Activated T-cell treated with anti-CD3 and anti-CD28 coated beads, Interleukin-2, amount 50 U/mL, for 1 hour (primary cell): ENCODE data around the gene NME9.

Source experiments
- DNase-seq: peaks from one replicate; pipeline ENCODE4 v3.0.0-alpha.2; 2020

NME9 gene

DNA sequence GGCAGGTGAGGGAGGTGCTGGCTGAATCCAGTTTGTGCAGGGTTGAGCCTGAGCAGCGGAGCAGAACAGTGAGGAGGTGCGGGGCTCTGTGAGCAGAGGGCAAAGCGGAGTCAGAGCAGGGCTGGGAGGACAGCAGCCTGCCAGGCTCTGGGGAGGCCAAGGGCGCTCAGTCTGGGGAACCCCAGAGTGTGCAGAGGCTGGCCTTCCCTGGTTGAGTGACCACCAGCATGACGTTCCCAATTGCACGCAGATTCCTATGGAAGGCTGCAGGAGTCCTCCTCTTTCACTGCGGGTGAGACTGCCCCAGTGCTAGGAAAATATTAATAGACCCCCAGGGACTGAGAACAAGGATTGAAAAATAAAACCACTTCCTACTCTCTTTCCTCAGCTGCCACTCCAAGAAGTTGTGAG, 31.9 kb upstream of the NME9 start:
- DNase-seq = no peak

DNA sequence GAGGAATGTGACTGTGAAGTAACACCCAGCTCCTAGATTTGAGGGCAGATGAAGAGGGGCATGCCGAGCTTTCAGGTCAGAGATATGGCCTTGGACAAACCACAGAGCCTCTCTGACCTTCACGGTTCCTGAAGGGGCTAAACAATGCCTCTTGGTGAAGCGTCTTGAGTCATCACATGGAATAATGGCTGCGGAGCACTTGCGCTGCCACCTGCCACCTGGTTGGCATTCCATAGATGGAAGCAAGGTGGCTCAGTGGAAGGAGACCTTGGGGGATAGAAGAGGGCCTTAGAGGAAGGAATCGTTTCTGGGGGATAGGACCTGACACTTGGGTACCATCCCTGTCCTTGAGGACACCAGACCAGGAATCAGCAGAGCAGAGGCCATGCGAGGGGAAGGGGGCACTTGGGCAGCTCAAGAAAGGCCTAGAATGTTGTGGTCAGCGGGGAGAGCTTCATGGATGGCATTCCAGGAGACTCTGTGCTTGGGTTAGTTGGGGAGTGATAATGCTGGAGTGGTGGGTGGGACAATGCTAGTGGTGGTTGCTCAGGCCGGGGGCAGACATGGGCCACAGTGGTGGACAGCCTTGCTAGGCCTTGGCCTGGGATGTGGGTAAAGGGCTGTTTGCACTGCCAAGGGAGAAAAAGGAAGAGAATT, 31.3 kb upstream of the NME9 start:
- no peak for DNase-seq

DNA sequence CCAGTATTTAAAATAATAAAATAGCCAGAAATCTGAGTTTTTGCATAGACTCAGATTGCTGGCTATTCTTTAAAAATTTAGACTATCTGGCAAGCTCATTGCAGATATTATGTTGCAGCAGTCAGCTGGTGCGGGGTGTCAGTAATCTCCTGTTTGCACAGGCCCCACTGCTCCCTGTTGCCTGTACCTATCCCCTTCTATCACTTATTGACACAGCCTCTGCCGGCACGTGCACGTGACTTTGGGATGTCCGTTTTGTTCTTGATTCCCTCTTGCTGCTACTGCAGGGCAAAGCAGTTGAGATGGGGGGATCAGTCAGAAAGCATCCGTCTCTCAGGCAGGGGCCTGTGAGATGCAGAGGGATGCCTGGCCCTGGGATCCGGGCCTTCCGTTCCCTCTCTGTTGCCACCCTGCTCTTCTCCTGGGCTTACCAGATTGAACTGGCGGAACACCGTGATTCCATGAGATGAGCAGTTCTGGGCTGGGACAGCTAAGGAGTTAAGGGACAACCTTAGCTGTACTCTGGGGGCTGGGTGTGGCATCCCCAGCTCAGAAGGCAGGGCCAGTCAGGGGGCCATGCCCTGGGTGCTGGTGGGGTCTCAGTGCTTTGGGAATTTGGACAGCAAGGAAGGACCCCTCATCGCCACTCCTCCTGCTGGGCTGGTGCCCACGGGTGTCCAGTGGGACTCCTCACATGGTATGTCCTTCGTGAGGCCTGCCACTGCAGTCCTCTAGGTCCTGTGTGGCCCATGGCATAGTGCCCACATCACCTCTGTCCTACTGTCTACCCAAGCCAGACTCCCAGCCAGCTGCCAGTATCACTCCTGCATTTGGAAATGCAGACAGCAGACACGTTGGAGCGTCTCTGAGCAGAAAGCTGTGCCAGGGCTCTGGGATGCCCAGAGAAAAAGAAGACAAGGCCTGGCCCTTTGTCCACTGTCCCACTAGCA, 30.5 kb upstream of the NME9 start:
- no peak for DNase-seq

DNA sequence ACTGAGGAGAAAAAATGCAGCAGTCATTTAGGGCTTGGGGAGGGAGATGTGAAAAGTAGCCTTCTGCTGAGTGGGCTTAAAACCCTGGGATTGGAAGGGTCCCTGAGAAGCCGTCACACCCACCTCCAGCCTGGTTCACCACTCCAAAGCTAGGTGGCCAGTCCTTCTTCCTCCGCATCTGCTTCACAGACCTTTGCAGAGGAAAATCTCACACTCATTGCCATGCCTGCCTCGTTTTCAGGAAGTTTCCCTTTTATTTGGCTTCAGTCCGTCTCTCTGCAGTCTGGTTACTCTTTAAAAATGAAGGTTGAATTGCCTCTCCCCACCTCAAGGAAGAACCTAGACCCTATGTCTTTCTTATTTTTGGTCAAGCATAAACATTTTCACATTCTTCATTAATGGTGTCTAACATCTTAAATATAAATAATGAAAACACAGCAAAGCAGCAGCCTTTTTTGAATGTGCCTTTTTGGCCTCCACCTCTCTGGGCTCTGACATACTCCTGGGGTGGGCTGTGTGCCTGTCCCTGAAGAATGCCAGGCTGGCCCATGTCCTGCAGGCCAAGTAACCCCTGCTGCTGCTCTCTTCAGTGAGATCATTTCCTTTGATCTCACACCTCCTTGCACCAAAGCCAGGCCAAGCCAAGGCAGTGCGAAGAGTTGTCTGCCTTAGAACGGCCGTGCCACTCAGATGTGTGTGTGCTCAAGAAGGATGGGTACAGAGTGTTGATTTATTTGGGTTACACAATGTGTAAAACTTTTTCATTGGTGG, 29.7 kb upstream of the NME9 start:
- DNase-seq = no peak

DNA sequence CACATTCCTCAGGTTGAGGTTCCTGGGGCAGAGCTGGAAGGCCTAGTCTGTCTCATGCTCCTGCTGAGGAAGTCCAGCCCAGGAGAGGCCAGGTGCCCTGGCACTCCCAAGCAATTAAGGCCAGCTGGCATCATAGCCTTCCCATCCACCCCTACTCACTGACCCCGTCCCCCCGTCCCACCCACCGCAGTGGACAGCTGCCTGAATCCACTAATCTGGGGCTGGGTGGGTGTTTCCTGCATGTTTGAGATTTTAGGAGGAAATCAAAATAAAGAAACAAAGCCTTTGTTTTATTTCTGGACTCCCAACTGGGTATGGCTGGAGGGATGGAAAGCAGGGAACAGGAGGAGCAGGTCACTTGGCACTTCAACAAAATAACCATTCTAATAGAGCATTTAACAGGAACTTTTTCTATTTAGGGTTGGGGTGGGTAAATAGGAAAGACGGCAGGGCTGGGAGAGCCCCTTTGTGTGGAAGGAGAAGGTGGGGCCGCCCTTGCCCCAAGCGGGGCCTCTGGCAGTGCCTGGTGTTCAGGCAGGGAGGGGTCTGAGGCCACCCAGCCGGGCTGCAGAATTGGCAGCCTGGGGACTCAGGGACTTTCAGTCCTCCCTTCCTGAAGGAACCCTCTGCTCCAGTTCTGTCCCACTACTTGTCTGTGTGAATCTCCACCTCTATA, 27.2 kb upstream of the NME9 start:
- DNase-seq = no peak

DNA sequence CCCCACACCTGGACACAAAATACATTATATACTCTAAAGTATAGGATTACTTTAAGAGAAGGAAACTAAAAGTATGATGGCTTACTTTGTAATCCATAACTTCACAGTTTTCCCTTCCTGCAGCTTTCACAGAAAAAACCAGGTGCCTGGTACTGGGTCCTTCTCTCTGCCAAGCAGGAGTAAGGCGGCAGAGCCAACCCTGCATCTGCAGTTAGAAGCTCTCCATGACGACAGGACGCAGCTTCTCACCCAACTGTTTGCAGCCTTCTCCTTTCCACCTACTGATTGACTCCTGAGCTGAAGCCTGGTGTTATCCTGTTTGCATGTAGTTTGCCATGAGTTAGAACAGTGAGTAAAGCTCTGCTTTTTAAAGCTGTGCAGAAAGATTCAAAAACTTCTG, 25.4 kb upstream of the NME9 start:
- DNase-seq = no peak

DNA sequence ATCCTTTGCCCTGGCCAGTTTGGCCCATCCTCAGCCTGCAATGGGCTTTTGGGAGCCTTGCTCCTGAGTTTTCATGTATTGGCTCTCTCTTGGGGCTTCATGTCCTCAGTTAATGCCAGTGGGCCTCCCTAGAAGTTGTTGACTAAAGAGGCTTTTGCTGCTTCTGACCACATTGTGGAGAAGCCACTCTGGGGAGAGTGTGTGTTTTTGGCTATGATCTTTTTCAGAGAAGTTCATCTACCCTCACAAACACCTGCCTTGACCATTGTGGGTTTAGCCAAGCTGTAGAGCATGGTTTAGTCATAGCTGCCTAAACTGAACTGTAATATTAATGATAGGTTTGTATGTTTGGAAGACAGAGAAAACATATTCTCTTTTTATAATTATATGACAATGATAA, 24.7 kb upstream of the NME9 start:
- no peak for DNase-seq

DNA sequence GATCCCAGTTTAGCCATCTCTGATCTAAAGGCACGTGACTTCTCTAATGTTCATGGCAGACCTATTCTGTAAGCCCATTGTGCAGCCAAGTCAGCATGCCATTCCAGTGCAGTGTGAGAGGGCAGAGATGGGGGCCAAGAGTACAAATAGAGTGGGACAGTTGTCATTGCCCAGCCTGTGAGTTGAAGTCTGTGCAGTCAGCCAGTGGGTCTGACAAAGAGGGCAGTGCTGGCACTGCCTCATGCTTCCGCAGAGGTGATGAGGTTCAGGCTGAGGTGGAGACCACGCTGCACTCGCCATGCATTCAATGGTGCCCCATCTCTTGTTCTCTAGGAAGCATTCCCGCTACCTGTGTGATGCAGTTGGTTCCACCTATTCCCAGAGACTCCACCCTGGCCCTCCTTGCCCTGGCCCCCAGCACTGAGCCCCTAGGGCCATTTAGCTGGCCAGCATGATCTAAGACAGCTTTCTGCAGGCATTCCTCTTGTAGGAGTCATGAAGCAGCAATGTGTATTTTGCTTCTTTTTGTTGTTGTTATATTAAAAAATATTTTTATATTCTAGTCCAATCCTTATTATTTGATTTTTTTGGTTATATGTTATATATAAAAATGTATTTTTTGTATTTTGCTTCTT, 22.4 kb upstream of the NME9 start:
- no peak for DNase-seq

DNA sequence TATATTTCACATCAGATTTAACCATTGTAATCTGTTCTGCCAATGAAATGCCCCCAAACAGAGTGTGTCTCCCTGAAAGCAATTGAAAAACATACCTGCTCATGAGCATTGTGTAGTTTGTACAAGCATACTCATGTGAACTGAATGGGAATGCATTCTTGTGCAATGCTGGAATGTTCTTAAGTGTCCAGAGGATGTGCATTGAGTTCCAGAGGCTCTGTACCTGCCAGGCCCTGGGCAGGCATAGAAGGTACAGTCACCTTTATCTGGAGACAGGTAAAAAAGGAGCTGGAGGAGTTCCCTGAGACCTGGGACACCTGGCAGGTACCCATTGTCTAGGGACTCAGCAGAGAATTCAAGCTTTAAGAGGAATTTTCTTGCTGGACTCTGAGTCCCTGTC, 21.5 kb upstream of the NME9 start:
- no peak for DNase-seq

DNA sequence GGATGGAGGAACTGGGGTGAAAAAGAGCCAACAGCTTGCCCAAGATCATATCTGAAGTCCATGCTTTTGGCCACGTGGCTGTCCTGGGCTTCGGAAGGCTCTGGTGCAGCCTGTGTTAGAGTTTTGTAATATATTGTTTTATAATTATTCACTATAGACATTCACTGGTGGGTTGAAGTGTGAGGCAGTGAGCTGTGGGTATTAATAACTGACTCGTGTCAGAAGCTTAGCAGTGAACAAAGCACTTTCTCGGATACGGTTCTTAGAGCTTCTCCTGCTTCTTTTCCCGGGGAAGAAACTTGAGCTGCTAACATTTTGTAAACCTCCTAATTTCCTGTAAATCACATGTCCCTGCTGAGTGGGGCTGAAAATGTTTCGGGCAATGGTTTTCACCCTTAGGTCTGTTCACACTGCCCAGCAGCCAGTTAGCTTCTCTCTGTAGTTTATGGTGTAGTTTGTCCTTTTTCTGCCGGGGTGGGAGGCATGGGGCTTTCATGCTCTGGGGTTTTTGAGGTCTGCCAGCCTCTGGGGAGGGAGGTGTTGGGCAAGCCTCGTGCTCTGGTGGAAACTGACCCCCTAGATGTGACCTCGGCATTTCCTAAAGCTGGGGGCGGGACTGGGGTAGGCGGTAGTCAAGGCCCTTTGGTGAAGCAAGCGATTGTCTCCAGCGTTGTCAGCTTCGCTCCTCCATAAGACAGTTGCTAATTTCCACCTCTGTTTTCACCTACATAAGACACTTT, 20.4 kb upstream of the NME9 start:
- no peak for DNase-seq

DNA sequence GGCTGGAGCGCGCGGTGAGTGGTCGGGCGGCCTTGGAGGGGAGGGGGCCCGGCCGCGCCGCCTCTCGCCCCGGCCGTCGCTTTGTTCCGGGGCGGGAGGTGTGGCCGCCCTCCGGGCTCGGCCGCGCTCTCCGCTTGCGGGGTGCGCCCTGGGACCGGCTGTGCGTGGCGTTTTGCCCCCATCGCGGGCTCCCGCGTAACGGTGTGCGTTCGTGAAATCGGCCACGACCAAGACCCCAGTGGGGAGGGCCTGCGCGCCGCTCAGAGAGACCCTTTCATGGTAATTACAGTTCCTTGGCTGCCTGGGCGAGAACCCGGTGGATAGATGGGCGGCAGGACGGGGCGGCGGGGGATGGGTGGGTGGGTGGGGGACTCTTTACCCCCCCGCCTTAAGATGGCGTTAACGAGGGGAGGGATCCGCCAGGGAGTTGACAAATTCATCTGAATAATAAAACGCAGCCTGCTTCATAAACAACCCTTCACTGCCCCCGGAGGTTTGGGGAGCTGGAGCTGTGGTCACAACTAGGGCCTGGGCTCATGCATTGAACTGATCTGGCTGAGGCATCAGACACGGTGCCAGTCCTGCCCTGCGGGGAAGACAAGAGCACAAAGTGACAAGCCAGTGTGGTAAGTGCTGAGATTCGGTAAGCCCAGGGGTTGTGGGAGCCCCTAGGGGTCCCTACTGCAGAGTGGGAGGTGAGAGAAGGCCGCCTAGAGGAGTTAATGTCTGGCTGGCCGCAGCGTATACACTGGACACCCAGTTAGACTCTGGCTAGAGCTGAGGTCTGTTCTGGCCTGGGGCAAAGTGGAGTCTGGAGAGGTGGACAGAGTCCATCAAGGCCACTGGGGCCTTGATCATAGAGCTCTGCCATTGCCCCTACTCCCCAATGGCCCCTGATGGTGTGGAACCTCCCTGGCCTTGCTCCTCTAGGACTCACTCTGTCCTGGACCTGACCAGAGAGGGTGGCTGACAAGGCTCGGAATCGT, 19.4 kb upstream of the NME9 start:
- DNase-seq = no peak

DNA sequence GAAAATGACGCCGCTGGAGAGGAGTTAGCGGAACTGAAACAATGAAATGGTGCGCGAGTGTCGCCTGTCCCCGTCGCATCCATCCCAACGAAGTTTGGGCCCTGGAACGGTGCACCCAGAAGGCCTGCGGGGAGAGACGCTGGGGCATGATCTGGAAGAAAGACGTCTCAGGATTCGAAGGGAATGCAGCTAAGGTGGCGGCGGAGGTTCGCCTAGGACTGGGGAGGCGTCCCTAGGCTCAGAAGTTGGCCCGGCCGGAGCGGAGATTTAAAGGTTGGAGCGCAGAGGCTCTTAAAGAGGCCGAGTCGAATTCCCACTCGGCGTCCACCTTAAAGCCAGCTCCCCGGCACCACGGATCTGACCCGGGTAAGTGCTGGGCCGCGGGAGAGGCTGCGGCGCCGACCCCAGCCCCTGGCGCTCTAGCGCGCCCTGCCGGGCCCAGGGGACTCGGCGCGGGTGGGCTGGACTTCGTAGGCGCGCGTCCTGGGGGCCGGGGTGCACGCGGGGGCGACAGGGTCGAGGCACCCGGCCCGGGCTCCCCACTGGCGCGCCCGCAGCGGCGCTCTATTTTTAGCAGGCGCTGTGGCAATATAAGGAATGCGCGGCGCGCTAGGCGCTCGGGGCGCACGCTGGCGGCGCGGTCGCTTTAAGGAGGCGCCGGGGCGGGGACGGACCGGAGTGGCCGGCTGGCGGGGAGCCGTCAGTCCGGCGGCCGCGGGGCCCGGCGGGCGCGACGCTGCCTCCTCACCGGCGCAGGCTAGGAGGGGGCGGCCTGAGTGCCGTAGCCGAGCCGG, 18.5 kb upstream of the NME9 start, which contains the start of gene MRAS:
Gene MRAS (plus strand): TSS at position 620 of the 794 bp plus-strand sequence. CDS start 24,305 bp downstream, outside the sequence.
- peak; percentile 45 for DNase-seq

DNA sequence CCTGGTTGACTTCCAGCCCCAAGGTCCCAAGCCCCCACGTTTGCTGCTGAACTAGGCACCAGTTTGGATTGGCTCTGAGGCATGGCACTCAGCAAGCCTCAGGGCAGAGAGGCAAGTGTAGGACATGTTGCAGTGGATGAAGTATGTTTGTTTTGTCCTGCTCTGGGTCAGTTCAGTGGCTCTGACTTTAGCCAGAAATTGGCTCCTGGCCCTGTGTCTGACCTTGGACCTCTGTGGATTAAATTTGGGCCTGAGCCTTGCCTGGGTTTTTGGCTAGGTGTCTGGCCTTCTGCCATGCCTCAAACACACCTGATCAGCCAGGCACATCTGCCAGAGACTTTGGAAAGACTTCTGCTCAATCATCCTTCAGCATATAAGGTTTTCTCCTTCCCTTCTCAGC, 15.1 kb upstream of the NME9 start:
- DNase-seq = no peak

DNA sequence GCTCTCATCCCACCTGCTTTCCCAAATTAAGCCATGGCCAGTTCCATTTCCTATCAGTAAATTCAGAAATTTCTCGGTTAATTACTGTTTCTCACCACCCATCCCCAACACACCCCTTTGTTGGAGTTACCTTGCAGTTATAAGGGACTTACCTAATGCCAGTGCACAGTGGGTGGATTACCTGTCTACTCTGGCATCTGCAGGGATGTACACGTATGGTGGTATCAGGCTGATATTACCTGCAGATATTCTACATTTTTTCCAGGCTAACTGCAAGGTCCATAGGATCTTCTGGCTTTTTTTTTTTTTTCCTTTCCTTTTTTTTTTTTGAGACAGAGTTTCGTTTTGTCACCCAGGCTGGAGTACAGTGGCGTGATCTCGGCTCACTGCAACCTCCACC, 10.9 kb upstream of the NME9 start:
- DNase-seq = no peak

DNA sequence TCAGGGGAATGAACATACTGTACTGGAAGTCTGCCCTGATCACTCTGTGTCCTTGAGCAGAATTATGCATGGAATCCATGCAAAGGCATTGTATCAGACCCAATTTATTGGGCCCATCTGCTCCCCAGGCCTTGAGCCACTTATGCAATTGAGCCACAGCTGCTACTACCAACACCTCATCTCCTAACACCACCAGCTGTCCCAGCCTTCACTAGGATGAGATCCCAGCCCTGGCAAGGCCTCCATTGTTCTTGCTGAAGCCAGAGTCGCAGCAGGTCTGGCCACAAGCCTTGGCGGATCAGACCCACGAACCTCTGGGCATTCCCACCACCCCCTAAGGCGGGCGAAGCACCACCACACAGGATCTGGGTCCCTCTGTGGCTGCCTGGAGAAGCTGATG, 9.2 kb upstream of the NME9 start:
- no peak for DNase-seq

DNA sequence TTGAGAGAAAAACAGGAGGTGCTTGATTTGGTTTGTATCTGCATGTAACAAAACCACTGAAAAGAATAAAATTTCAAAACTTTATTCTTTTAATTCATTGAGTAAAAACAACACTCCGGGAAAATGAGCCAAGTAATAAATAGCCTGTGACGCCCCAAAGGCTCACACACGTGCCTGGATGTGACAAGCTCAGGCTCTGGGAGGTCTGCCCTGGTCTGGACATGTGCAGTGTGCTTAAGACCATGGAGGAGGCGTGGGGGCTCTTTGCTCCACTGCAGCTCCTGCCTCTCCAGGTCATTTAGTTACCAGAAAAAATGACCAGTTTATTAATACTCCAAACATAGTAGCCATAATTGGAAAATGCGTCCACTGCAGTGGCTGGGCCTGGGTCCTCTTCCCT, 8.6 kb upstream of the NME9 start:
- no peak for DNase-seq

DNA sequence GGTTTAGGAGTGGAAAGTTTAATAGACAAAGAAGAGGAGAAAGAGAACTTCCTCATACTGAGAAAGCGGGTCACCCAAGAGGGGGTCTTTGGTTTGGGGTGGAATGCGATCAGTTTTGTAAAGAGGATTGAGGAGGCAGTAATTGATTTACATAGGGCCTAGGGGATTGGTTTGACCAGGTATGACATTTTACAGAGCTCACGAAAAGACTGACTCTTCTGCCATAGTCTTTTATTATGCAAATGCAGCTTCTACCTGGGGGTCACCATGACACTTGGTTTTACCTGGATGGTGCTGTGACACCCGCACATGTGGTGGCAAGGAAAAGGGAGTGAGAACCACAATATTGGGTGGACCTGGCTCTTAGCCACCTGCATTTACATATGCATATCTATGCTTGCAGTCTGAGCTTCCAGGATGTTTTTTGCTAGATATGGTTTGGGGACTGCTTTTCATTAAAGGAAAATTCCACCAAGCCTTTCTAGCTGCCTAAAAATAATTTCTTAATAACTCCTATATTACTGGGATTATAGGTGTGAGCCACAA, 6.9 kb upstream of the NME9 start:
- no peak for DNase-seq

DNA sequence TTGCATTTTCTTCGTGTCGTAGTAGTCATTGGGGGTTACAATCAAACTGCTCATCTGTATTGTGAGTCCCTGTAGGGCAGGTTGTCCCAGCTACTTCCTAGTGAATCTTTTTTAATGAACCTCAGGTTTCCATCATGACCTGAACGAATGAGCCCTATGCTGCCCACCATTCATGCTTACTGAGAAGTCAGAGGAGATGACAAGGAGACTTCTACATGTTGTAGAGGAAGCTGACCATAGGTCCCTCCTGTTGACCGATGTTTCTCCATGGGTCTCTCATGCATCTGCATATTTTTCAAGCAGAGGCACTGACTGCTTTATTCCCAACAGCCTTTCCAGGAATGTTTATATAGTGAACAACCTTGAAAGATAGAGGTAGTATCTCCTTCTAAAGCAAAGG, 5.0 kb upstream of the NME9 start:
- DNase-seq = no peak

DNA sequence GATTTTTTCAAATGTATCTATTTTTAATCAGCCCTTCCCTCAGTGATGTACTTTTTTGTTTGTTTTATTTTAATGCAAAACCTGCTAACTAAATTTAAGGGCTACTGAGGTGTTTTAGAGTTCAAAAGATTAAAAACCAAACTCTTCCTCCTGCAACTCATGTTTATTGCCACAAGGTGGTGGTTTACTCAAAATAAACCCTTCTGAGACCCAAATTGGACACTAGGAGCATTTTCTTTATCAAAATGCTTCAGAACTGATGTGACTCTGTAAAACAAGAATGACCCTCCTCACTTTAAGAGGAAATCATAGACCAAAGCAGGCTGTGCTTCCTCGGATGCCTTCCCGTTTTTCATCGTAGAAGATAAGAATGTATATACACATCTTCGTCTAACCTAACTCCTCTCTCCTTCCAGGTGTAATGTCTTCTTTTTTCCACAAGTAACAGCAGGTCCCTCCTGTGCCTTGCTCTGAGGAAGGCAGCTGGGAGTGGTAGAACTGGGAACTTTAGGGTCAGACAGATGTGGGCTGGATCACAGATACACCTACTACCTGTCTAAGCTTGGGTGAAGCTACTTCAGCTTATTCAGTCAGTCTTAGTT, 2.9 kb upstream of the NME9 start:
- no peak for DNase-seq
